NT2/D1 (cell line): ENCODE results near the gene PMP22.

Experiments used
- SUZ12 ChIP-seq: IDR thresholded peaks from 2 replicates; pipeline ENCODE4 v1.6.1; 2011; ENCODE audit not compliant: insufficient read length, insufficient read depth; ENCODE audit errors: extremely low read depth
- YY1 ChIP-seq: IDR thresholded peaks from 2 replicates; pipeline ENCODE4 v1.6.1; 2011; ENCODE audit not compliant: insufficient read length, insufficient read depth
- ZNF274 ChIP-seq: IDR thresholded peaks from 2 replicates; pipeline ENCODE4 v1.6.1; 2011; ENCODE audit warnings: mild to moderate bottlenecking, low read depth, low read length

DNA sequence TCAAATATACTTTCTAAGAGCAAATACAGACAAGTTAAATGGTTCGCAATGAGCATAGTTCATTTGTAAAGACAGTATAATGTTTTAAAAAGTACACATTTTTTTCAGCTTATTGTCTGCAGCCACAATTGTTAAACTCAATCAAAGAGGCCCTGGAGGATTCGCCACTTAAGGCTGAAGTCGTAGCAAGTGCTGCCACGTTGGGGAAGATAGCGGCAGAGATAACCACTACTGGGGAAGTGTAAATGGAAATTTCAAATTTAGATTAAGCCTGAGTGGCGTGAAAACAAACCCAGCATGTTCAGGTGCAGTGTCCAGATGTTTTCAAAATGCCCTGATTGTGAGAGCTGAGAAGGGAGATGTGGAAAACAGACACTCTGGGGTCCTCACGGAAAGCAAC is 8.4 kb downstream of the PMP22 start:
- TF ChIP-seq YY1 (no peak), SUZ12 (no peak), ZNF274 (no peak)
